Spleen (tissue), 11 donors: ENCODE data around the gene ARHGEF40. TPM values are rescaled to one million over a fixed set of nuclear protein-coding genes. Genes with fewer than 3 reads are reported as not detected.

ENCODE experiments used
- DNase-seq: peaks from one replicate; pipeline ENCODE4 v3.0.0-alpha.2; 2020
- H3K27ac ChIP-seq, 8 donors: fragments of 200-600 bp; sonication (generic) in 7 of 8; 1 replicate in 4 of 8; 2 replicates in 4 of 8; pipeline versions ENCODE4 v1.5.0 to v1.8.0; 2016 to 2021; ENCODE audit warnings: inconsistent platforms in 4 of 8, mild to moderate bottlenecking in 4 of 8, moderate library complexity in 1 of 8
- H3K27me3 ChIP-seq, 7 donors: fragments of 200-600 bp; sonication (generic) in 6 of 7; replicated peaks in 1 of 7; 1 replicate in 4 of 7; 2 replicates in 3 of 7; pipeline versions ENCODE4 v1.5.0 to v1.8.0; 2016 to 2021; ENCODE audit warnings: inconsistent platforms in 3 of 7, mild to moderate bottlenecking in 1 of 7
- H3K36me3 ChIP-seq, 6 donors: fragments of 200-600 bp; sonication (generic) in 5 of 6; 1 replicate in 4 of 6; 2 replicates in 2 of 6; pipeline versions ENCODE4 v1.5.0 to v1.8.0; 2016 to 2021; ENCODE audit warnings: inconsistent platforms in 2 of 6
- H3K4me1 ChIP-seq, 6 donors: fragments of 200-600 bp; sonication (generic) in 5 of 6; 1 replicate in 3 of 6; 2 replicates in 3 of 6; pipeline versions ENCODE4 v1.5.0 to v1.8.0; 2016 to 2021; ENCODE audit warnings: inconsistent platforms in 3 of 6
- H3K4me3 ChIP-seq, 8 donors: fragments of 200-600 bp; sonication (generic) in 7 of 8; 1 replicate in 4 of 8; 2 replicates in 4 of 8; pipeline versions ENCODE4 v1.5.0 to v1.8.0; 2016 to 2021; ENCODE audit warnings: inconsistent platforms in 4 of 8, mild to moderate bottlenecking in 4 of 8, moderate library complexity in 2 of 8
- H3K9me3 ChIP-seq, 8 donors: fragments of 200-600 bp; sonication (generic) in 7 of 8; 1 replicate in 4 of 8; 2 replicates in 4 of 8; pipeline versions ENCODE4 v1.5.0 to v1.8.0; 2016 to 2021; ENCODE audit warnings: inconsistent platforms in 4 of 8
- CTCF ChIP-seq, 11 experiments: fragments of 200-600 bp in 7 of 11; fragments of 450-650 bp in 4 of 11; sonication (generic) in 4 of 11; IDR thresholded peaks in 8 of 11; conservative IDR thresholded peaks in 3 of 11; 1 replicate in 7 of 11; 2 replicates in 4 of 11; pipeline versions ENCODE4 v1.4.0 to v1.8.0; 2016 to 2021; ENCODE audit warnings: antibody characterized with exemption in 11 of 11, inconsistent platforms in 4 of 11, mild to moderate bottlenecking in 1 of 11
- POLR2A ChIP-seq, 3 donors: fragments of 450-650 bp; IDR thresholded peaks; one replicate each; pipeline ENCODE4 v1.5.1; 2017; ENCODE audit warnings: antibody characterized with exemption in 3 of 3, mild to moderate bottlenecking in 1 of 3
- POLR2AphosphoS5 ChIP-seq, 3 donors: sonication (generic); formaldehyde crosslinking; IDR thresholded peaks; one replicate each; pipeline ENCODE4 v1.5.1; 2017; ENCODE audit warnings: antibody characterized with exemption in 3 of 3
- WGBS, 5 donors: extraction: QIAGEN DNeasy Blood & Tissue Kit in 3 of 5; methylation state at CpG; one replicate each; pipeline versions ENCODE4 v1.1.5 to v1.1.7; 2013 to 2018; 5-methylcytosine and 5-hydroxymethylcytosine counted together
- intact Hi-C: fragments of 100-400 bp; cut with DNase I; formaldehyde crosslinking; loops from one replicate; pipeline ENCODE4 v1.15.0; 2023; ENCODE audit warnings: low total_unique reads
- polyA plus RNA-seq, 3 donors: library from polyadenylated mRNA; stranded (reverse); fragments of 200-250 nt; gene quantifications; one replicate each; pipeline ENCODE4 v1.2.1, GENCODE V29; 2013
- total RNA-seq, 7 donors: library from RNA; depleted of rRNA in 3 of 7; stranded (reverse); fragments of >200 nt in 3 of 7; fragmentation: NEBNext Ultra II Directional in 4 of 7; extraction: Animal tissue kit (Norgen Biotek cat#: 25700) in 4 of 7; gene quantifications; one replicate each; pipeline versions ENCODE4 v1.1.0 to v1.2.1, GENCODE V29; 2016 to 2021
- donor health status: healthy with polysubstance abuse.
- donor health status: DM: no; HTN: no; CAD: no; lungs with moderate emphysema.
- donor health status: DM: no; HTN: no; CAD: no.
- donor health status: Bipolar disorder and iron deficiency.
- donor health status: healthy.
- donor health status: DM: no; HTN: no; CAD: no.
- donor health status: DM: yes; HTN: yes; CAD: no.

Gene ARHGEF40
- total and polyA plus RNA-seq, 10 donors: 9.8 to 151 (median 92.5) TPM

- no peak for TF ChIP-seq CTCF (IDR thresholded peaks at IDR 0.05 in 8 of 11, conservative IDR thresholded peaks at IDR 0.05 in 3 of 11)
- no peak for TF ChIP-seq POLR2AphosphoS5 (IDR thresholded peaks at IDR 0.05)
- no peak for TF ChIP-seq POLR2A (IDR thresholded peaks at IDR 0.05)
- Histone ChIP-seq H3K27me3 (no peaks in the 10 kb centered on the region), H3K27ac (no peak overlapping the region), H3K4me1 (no peaks in the 10 kb centered on the region), H3K36me3 (no peaks in the 10 kb centered on the region), H3K4me3 (no peak overlapping the region), H3K9me3 (no peaks in the 10 kb centered on the region)
- intact Hi-C loops: no loop called here
- DNase-seq: no peak
- WGBS, 5 donors: 93 to 100% (median 94%) methylated on average over 2 of the region's 2 CpGs
Measured at GRCh38 chr14:21113369-21113768, 43.3 kb downstream of the ARHGEF40 start.

GRCh38 chr14:21118933-21119332 lies 48.8 kb downstream of the ARHGEF40 start:
- no peak for DNase-seq
- intact Hi-C loops: no loop called here
- Histone ChIP-seq H3K27ac (no peak overlapping the region), H3K4me3 (no peak overlapping the region), H3K36me3 (no peaks in the 10 kb centered on the region), H3K27me3 (peaks cover 0 to 7% (median 0%) of the 10 kb centered on the region in 7 donors), H3K4me1 (no peaks in the 10 kb centered on the region), H3K9me3 (no peaks in the 10 kb centered on the region)
- TF ChIP-seq CTCF (IDR thresholded peaks at IDR 0.05 in 8 of 11, conservative IDR thresholded peaks at IDR 0.05 in 3 of 11): no peak
- WGBS, 5 donors: 81 to 96% (median 93%) methylated on average over 3 of the region's 3 CpGs

GRCh38 chr14:21120686-21121085 lies 50.6 kb downstream of the ARHGEF40 start:
- intact Hi-C loops: no loop called here
- no peak for TF ChIP-seq POLR2A (IDR thresholded peaks at IDR 0.05)
- no peak for TF ChIP-seq CTCF (IDR thresholded peaks at IDR 0.05 in 8 of 11, conservative IDR thresholded peaks at IDR 0.05 in 3 of 11)
- TF ChIP-seq POLR2AphosphoS5 (IDR thresholded peaks at IDR 0.05): no peak
- Histone ChIP-seq H3K36me3 (no peaks in the 10 kb centered on the region), H3K27me3 (peaks cover 0 to 7% (median 0%) of the 10 kb centered on the region in 7 donors), H3K4me1 (no peaks in the 10 kb centered on the region), H3K27ac (no peak overlapping the region), H3K4me3 (no peak overlapping the region), H3K9me3 (peaks cover 0 to 14% (median 0%) of the 10 kb centered on the region in 8 donors)
- WGBS, 5 donors: 43 to 76% (median 66%) methylated on average over 6 of the region's 6 CpGs
- DNase-seq: no peak

GRCh38 chr14:21121122-21121521 lies 51.0 kb downstream of the ARHGEF40 start:
- Histone ChIP-seq H3K27ac (no peak overlapping the region), H3K27me3 (peaks cover 0 to 7% (median 0%) of the 10 kb centered on the region in 7 donors), H3K36me3 (no peaks in the 10 kb centered on the region), H3K9me3 (peaks cover 0 to 18% (median 0%) of the 10 kb centered on the region in 8 donors), H3K4me3 (no peak overlapping the region), H3K4me1 (no peaks in the 10 kb centered on the region)
- TF ChIP-seq POLR2AphosphoS5 (IDR thresholded peaks at IDR 0.05): no peak
- no peak for TF ChIP-seq CTCF (IDR thresholded peaks at IDR 0.05 in 8 of 11, conservative IDR thresholded peaks at IDR 0.05 in 3 of 11)
- TF ChIP-seq POLR2A (IDR thresholded peaks at IDR 0.05): no peak
- 69 to 89% (median 79%) methylated on average over 1 of the region's 1 CpG for WGBS, 5 donors
- no peak for DNase-seq
- intact Hi-C loops: no loop called here
